GM12872 (cell line): ENCODE results near the gene CEP19.

Experiments
- TF ChIP-seq, protein P1 (sequence below): IDR thresholded peaks from 3 replicates; pipeline ENCODE4 v1.5.1; 2011; ENCODE audit warnings: low read depth, mild to moderate bottlenecking, low read length, moderate library complexity; ENCODE audit not compliant: insufficient read depth

CEP19 gene

GRCh38 chr3:196700801-196701200 lies 11.2 kb downstream of the CEP19 start:
- TF ChIP-seq, protein P1, sequence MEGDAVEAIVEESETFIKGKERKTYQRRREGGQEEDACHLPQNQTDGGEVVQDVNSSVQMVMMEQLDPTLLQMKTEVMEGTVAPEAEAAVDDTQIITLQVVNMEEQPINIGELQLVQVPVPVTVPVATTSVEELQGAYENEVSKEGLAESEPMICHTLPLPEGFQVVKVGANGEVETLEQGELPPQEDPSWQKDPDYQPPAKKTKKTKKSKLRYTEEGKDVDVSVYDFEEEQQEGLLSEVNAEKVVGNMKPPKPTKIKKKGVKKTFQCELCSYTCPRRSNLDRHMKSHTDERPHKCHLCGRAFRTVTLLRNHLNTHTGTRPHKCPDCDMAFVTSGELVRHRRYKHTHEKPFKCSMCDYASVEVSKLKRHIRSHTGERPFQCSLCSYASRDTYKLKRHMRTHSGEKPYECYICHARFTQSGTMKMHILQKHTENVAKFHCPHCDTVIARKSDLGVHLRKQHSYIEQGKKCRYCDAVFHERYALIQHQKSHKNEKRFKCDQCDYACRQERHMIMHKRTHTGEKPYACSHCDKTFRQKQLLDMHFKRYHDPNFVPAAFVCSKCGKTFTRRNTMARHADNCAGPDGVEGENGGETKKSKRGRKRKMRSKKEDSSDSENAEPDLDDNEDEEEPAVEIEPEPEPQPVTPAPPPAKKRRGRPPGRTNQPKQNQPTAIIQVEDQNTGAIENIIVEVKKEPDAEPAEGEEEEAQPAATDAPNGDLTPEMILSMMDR: no peak

DNA sequence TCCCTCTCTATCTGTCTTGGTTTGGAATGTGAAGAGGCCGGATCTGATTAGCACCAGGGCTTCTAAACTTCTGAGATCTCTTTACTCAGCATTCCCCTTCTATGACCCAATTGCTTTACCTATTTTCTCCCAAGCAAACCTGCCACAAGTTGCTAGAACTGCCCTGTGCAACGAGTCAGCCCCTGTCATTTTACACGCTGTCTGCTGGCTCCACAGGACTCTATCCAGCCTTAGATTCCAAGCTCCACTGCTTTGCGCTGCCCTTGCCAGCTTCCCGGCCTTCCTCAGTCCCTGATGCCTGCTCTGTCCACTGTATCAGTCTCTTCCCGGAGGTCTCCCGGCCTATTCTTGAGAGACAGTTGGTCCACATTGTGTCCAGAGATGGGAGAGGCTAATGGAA lies 12.3 kb downstream of the CEP19 start:
- TF ChIP-seq, protein P1: no peak

DNA sequence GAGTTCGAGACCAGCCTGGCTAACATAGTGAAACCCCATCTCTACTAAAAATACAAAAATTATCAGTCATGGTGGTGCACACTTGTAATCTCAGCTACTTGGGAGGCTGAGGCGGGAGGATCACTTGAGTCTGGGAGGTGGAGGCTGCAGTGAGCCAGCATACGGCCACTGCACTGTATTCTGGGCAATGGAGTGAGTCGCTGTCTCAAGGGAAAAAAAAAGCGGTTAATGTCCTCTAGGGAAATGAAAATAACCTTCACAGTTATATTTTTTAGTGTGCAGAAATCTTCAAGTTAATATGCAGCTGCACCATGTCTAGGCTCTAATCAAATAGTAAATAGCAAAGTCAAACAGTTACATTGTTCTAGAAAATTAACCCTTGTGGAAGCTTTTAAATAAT lies 14.8 kb downstream of the CEP19 start:
- TF ChIP-seq, protein P1: no peak

DNA sequence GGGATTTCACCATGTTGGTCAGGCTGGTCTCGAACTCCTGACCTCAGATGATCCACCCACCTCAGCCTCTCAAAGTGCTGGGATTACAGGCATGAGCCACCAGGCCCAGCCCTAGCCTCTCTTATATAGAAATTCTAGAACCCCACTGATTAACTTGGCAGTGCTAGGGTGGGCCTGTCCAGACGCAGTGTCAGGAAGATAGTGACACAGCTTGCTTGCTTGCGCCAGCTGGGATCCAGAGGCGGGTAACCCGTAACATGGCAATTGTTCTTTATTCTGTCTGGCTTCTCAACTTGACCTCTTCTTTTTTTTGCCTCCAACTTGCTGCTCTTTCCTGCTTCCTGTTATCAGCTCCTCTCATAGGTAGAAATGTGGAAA lies 16.2 kb downstream of the CEP19 start:
- TF ChIP-seq, protein P1: no peak

- TF ChIP-seq, protein P1: no peak
These were observed 16.9 kb downstream of the CEP19 start for GRCh38 chr3:196694941-196695848.

GRCh38 chr3:196694202-196694638 lies 17.8 kb downstream of the CEP19 start:
- TF ChIP-seq, protein P1: no peak

DNA sequence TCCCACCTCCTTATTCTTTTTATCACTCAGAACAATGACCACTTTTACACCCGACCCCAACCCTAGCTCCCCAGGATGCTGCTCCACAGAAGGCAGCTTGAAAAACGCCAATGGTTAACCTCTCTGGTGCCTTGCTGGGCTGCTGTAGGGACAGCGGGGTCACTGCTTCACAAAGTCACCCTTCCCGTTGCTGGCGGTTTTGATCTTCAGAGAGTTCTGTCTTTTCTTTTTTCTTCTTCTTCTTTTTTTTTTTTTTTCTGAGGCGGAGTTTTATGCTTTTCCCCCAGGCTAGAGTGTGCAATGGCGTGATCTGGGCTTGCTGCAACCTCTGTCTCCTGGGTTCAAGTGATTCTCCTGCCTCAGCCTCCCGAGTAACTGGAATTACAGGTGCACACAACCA lies 20.7 kb downstream of the CEP19 start:
- TF ChIP-seq, protein P1: no peak
